OCI-LY7 (cell line): ENCODE data around the gene RNF43. TPM values are rescaled to one million over a fixed set of nuclear protein-coding genes. Genes with fewer than 3 reads are reported as not detected.

Source experiments
- BruUV-seq: library from RNA; stranded (reverse); fragments of 400-500 nt; replicated peaks from 2 replicates; lab custom pipeline; 2021; lab: Mats Ljungman, UMichigan
- CTCF ChIA-PET: fragments of 300-600 bp; sonication (Branson Sonifier 250); formaldehyde crosslinking; loops from one replicate; lab custom pipeline; 2022; ENCODE audit warnings: antibody characterized with exemption; ENCODE audit not compliant: unreplicated experiment; lab: Charles Lee
- POLR2A ChIA-PET: fragments of 300-600 bp; sonication (Branson Sonifier 250); formaldehyde crosslinking; loops from one replicate; lab custom pipeline; 2022; ENCODE audit warnings: antibody characterized with exemption; lab: Charles Lee
- DNase-seq: peaks from one replicate; pipeline ENCODE4 v3.0.0-alpha.2; 2015; ENCODE audit warnings: low spot score
- H2AFZ ChIP-seq: fragments of 200-600 bp; sonication (generic), shearing (Covaris generic); 2 replicates; pipeline ENCODE4 v1.6.1; 2014; ENCODE audit warnings: mild to moderate bottlenecking, antibody characterized with exemption, low read length, moderate library complexity
- H3K27ac ChIP-seq: fragments of 200-600 bp; sonication (generic); 2 replicates; pipeline ENCODE4 v1.5.1; 2014; ENCODE audit warnings: mixed run types, low read depth, mild to moderate bottlenecking, moderate library complexity, low read length, inconsistent platforms; ENCODE audit not compliant: poor library complexity, severe bottlenecking
- H3K36me3 ChIP-seq: fragments of 200-600 bp; sonication (generic); 2 replicates; pipeline ENCODE4 v1.6.1; 2014; ENCODE audit warnings: mild to moderate bottlenecking, antibody characterized with exemption, low read length, moderate library complexity, mixed read lengths; ENCODE audit not compliant: insufficient read depth
- H3K4me1 ChIP-seq: fragments of 200-600 bp; sonication (generic); 2 replicates; pipeline ENCODE4 v1.5.1; 2014; ENCODE audit warnings: mild to moderate bottlenecking, low read length; ENCODE audit not compliant: insufficient read depth, poor library complexity, severe bottlenecking
- H3K4me2 ChIP-seq: fragments of 200-600 bp; sonication (generic); 2 replicates; pipeline ENCODE4 v1.6.1; 2014; ENCODE audit warnings: mild to moderate bottlenecking, low read length
- H3K4me3 ChIP-seq: fragments of 200-600 bp; sonication (generic); 2 replicates; pipeline ENCODE4 v1.5.1; 2014; ENCODE audit warnings: mild to moderate bottlenecking, low read depth, low read length; ENCODE audit not compliant: poor library complexity, severe bottlenecking
- H3K79me2 ChIP-seq: fragments of 200-600 bp; sonication (generic); 2 replicates; pipeline ENCODE4 v1.6.1; 2016; ENCODE audit warnings: low read depth, mild to moderate bottlenecking, low read length, moderate library complexity, mixed read lengths; ENCODE audit not compliant: insufficient read depth
- H3K9me2 ChIP-seq: fragments of 200-600 bp; sonication (generic); 2 replicates; pipeline ENCODE4 v1.6.1; 2016; ENCODE audit warnings: mild to moderate bottlenecking, low read length, mixed read lengths; ENCODE audit not compliant: insufficient read depth
- H3K9me3 ChIP-seq: fragments of 200-600 bp; sonication (generic); 2 replicates; pipeline ENCODE4 v1.6.1; 2014; ENCODE audit warnings: mild to moderate bottlenecking, mixed run types, low read length, mixed read lengths
- H4K20me1 ChIP-seq: fragments of 200-600 bp; sonication (generic); 2 replicates; pipeline ENCODE4 v1.6.1; 2014; ENCODE audit warnings: mild to moderate bottlenecking, antibody characterized with exemption, low read length, moderate library complexity, mixed read lengths; ENCODE audit not compliant: insufficient read depth
- EZH2phosphoT487 ChIP-seq: fragments of 200-600 bp; sonication (generic); IDR thresholded peaks from 2 replicates; pipeline ENCODE4 v1.6.1; 2018; ENCODE audit warnings: low read depth, borderline replicate concordance, mild to moderate bottlenecking, mixed run types, antibody characterized with exemption, low read length, moderate library complexity, mixed read lengths
- intact Hi-C: fragments of 100-400 bp; cut with micrococcal nuclease; formaldehyde crosslinking; loops from one replicate; pipeline ENCODE4 v1.10.0; 2022; ENCODE audit not compliant: unreplicated experiment
- total RNA-seq, 2 experiments: library from RNA; depleted of rRNA in 1 of 2; stranded (reverse); fragments of >200 nt in 1 of 2; shearing (Covaris generic) in 1 of 2; gene quantifications; 2 replicates each; pipeline ENCODE4 v1.2.3, GENCODE V29; 2014 to 2022
- TF ChIP-seq, protein P1 (sequence below): fragments of 200-600 bp; sonication (generic); conservative IDR thresholded peaks from 2 replicates; pipeline ENCODE4 v1.5.1; 2014; ENCODE audit warnings: mild to moderate bottlenecking, antibody characterized with exemption, low read length, moderate library complexity, mixed read lengths

Gene RNF43
- total RNA-seq, 2 experiments from 2014 or later = 0.19 to 0.80 TPM

DNA sequence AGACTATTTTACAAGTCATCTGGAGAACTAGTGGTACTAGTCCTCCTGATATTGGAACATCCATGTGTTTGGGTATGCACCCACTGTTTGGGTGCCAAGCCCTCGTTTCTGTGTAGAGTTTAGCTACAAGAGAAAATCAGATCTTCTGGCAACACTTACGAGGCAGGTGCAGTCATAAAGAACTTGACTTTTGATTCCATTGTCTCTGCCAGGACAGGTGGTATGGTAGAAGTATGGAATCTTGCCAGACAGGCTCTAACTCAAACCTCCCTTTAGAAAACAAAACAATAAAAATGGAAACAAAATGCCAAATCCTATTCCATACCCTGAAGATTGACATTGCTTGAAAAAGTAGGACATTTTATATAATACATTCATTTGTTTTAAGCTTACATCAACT lies 16.0 kb downstream of the RNF43 start:
- no peak overlapping the region for H3K4me2 ChIP-seq
- no TSS peak for BruUV-seq
- no peaks in the 10 kb centered on the region for H3K9me2 ChIP-seq
- H3K36me3 ChIP-seq = no peaks in the 10 kb centered on the region
- H3K9me3 ChIP-seq = no peaks in the 10 kb centered on the region
- no peak for DNase-seq
- ChIA-PET POLR2A (interaction anchor here (0.6 kb wide), 1 partner anchor 286 kb away, joined by 3 read pairs; no protein-coding TSS in a partner anchor), CTCF (no interaction called here)
- TF ChIP-seq, protein P1, sequence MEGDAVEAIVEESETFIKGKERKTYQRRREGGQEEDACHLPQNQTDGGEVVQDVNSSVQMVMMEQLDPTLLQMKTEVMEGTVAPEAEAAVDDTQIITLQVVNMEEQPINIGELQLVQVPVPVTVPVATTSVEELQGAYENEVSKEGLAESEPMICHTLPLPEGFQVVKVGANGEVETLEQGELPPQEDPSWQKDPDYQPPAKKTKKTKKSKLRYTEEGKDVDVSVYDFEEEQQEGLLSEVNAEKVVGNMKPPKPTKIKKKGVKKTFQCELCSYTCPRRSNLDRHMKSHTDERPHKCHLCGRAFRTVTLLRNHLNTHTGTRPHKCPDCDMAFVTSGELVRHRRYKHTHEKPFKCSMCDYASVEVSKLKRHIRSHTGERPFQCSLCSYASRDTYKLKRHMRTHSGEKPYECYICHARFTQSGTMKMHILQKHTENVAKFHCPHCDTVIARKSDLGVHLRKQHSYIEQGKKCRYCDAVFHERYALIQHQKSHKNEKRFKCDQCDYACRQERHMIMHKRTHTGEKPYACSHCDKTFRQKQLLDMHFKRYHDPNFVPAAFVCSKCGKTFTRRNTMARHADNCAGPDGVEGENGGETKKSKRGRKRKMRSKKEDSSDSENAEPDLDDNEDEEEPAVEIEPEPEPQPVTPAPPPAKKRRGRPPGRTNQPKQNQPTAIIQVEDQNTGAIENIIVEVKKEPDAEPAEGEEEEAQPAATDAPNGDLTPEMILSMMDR = no peak
- TF ChIP-seq EZH2phosphoT487 = no peak
- intact Hi-C loops = no loop called here
- H3K79me2 ChIP-seq = no peaks in the 10 kb centered on the region
- no peak overlapping the region for H3K27ac ChIP-seq
- H3K4me1 ChIP-seq = no peaks in the 10 kb centered on the region
- H2AFZ ChIP-seq = no peak overlapping the region
- H4K20me1 ChIP-seq = no peaks in the 10 kb centered on the region
- H3K4me3 ChIP-seq = no peak overlapping the region

DNA sequence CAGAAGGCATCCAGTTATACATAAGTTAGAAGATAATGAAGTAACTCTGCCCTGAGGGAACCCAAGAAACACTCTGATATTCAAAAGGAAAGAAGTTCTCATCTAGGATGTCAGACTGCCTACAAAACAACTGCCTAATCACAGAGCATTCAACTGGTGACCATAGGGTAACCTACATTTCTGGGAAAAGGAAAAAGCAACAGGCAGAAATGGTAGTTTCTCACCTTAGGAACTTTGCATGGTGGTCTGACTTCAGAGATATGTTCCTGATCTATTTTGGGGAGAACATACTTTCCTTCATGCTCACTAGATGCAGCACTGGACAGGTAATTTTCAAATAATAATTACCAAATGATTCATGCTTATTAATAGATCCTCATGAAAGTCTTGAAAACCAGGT lies 16.5 kb downstream of the RNF43 start:
- no peaks in the 10 kb centered on the region for H4K20me1 ChIP-seq
- H3K9me2 ChIP-seq = no peaks in the 10 kb centered on the region
- H3K27ac ChIP-seq = no peak overlapping the region
- intact Hi-C loops = no loop called here
- BruUV-seq = no TSS peak
- TF ChIP-seq EZH2phosphoT487 = no peak
- TF ChIP-seq, protein P1 = no peak
- CTCF ChIA-PET = no interaction called here
- no peaks in the 10 kb centered on the region for H3K79me2 ChIP-seq
- POLR2A ChIA-PET = no interaction called here
- no peaks in the 10 kb centered on the region for H3K4me1 ChIP-seq
- no peak overlapping the region for H3K4me2 ChIP-seq
- no peak overlapping the region for H2AFZ ChIP-seq
- no peaks in the 10 kb centered on the region for H3K36me3 ChIP-seq
- DNase-seq = no peak
- no peak overlapping the region for H3K4me3 ChIP-seq
- H3K9me3 ChIP-seq = no peaks in the 10 kb centered on the region

DNA sequence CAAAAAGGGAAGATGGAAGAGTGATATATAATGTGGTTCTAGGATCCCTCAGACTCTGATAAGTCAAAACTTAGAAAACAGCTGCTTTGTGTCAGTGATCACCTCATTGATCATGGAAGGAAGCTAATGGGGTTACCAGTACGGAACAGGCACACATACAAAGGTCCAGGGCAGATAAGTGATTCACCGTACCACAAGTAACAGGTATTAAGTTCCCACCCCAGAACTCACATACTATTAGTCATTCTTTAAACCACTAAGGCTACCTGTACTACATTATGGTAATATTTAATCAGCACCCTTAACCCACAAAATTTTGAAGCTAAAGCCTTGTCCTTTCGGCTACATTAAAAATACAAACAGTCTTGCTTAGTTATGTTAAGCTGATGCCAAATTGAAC lies 17.4 kb downstream of the RNF43 start:
- POLR2A ChIA-PET = interaction anchor here (0.5 to 0.6 kb wide), 2 partner anchors 41 to 78 kb away, joined by 3 read pairs; no protein-coding TSS in a partner anchor
- BruUV-seq = no TSS peak

More for the DNA sequence above, 17.4 kb downstream of the RNF43 start:
- H4K20me1 ChIP-seq = no peaks in the 10 kb centered on the region
- H3K9me3 ChIP-seq = no peaks in the 10 kb centered on the region
- CTCF ChIA-PET = no interaction called here
- H2AFZ ChIP-seq = no peak overlapping the region
- no peaks in the 10 kb centered on the region for H3K4me1 ChIP-seq
- no peak overlapping the region for H3K27ac ChIP-seq
- intact Hi-C loops = no loop called here
- no peaks in the 10 kb centered on the region for H3K36me3 ChIP-seq
- no peak overlapping the region for H3K4me2 ChIP-seq
- H3K9me2 ChIP-seq = no peaks in the 10 kb centered on the region
- no peaks in the 10 kb centered on the region for H3K79me2 ChIP-seq
- no peak for DNase-seq
- no peak overlapping the region for H3K4me3 ChIP-seq
- TF ChIP-seq, protein P1 = no peak
- TF ChIP-seq EZH2phosphoT487 = no peak
